Transverse colon (tissue), 4 donors: ENCODE data around the gene MYBPH. TPM values are rescaled to one million over a fixed set of nuclear protein-coding genes. Genes with fewer than 3 reads are reported as not detected.

Source experiments
- DNase-seq: peaks from one replicate; pipeline ENCODE4 v3.0.0-alpha.2; 2019
- H3K27ac ChIP-seq, 4 donors: fragments of 200-600 bp; sonication (generic); 2 replicates each; pipeline ENCODE4 v1.5.1; 2016 to 2018; ENCODE audit warnings: inconsistent platforms in 4 of 4
- H3K27me3 ChIP-seq: fragments of 200-600 bp; sonication (generic); 2 replicates; pipeline ENCODE4 v1.5.1; 2017; ENCODE audit warnings: inconsistent platforms
- H3K36me3 ChIP-seq, 4 donors: fragments of 200-600 bp; sonication (generic); 2 replicates each; pipeline ENCODE4 v1.5.1; 2017 to 2019; ENCODE audit warnings: inconsistent platforms in 4 of 4
- H3K4me1 ChIP-seq, 4 donors: fragments of 200-600 bp; sonication (generic); 2 replicates each; pipeline ENCODE4 v1.5.1; 2017 to 2020; ENCODE audit warnings: inconsistent platforms in 4 of 4
- H3K4me3 ChIP-seq, 4 donors: fragments of 200-600 bp; sonication (generic); 1 replicate in 1 of 4; 2 replicates in 3 of 4; pipeline versions ENCODE4 v1.5.1 to v1.6.1; 2017 to 2019; ENCODE audit warnings: inconsistent platforms in 4 of 4
- H3K9me3 ChIP-seq, 2 donors: fragments of 200-600 bp; sonication (generic); 2 replicates each; pipeline ENCODE4 v1.5.1; 2017 to 2019; ENCODE audit warnings: inconsistent platforms in 2 of 2
- CTCF ChIP-seq, 5 experiments: fragments of 200-600 bp in 3 of 5; fragments of 450-650 bp in 2 of 5; sonication (generic) in 3 of 5; IDR thresholded peaks; 1 replicate in 2 of 5; 2 replicates in 3 of 5; pipeline ENCODE4 v1.5.1; 2016 to 2017; ENCODE audit warnings: antibody characterized with exemption in 5 of 5, inconsistent platforms in 3 of 5, mild to moderate bottlenecking in 2 of 5, moderate library complexity in 1 of 5
- EP300 ChIP-seq: sonication (generic); formaldehyde crosslinking; IDR thresholded peaks from one replicate; pipeline ENCODE4 v1.6.1; 2017; ENCODE audit warnings: antibody characterized with exemption, low read depth
- POLR2A ChIP-seq: fragments of 450-650 bp; IDR thresholded peaks from one replicate; pipeline ENCODE4 v1.6.1; 2016; ENCODE audit warnings: antibody characterized with exemption, mild to moderate bottlenecking, moderate library complexity
- POLR2AphosphoS5 ChIP-seq, 3 donors: sonication (generic); formaldehyde crosslinking; IDR thresholded peaks; one replicate each; pipeline ENCODE4 v1.6.1; 2016; ENCODE audit warnings: antibody characterized with exemption in 3 of 3
- WGBS, 2 donors: methylation state at CpG; one replicate each; pipeline ENCODE4 v1.1.5; 2018; ENCODE audit warnings: low coverage in 1 of 2; 5-methylcytosine and 5-hydroxymethylcytosine counted together
- in situ Hi-C, 4 donors: fragments of 200-750 bp; cut with MboI; loops; one replicate each; pipeline versions ENCODE4 v1.15.0 to v1.15.1; 2017; ENCODE audit warnings: low sequenced_read_pairs in 3 of 4, low pct_ligation_motif_present in 1 of 4, low pct_unique_long_range_greater_than_20kb in 1 of 4
- intact Hi-C: fragments of 100-400 bp; cut with DNase I; formaldehyde crosslinking; loops from one replicate; pipeline ENCODE4 v1.15.1; 2023; ENCODE audit warnings: low total_unique reads
- total RNA-seq, 4 donors: library from RNA; depleted of rRNA; stranded (reverse); fragments of >200 nt; gene quantifications; one replicate each; pipeline ENCODE4 v1.1.0, GENCODE V29; 2016

MYBPH gene
- total RNA-seq, 4 donors from 2014 or later: not detected

GRCh38 chr1:203142684-203143408 lies 32.8 kb downstream of the MYBPH start:
- TF ChIP-seq EP300: no peak
- no peak for TF ChIP-seq POLR2AphosphoS5 (IDR thresholded peaks at IDR 0.05)
- TF ChIP-seq CTCF (IDR thresholded peaks at IDR 0.05): no peak
- TF ChIP-seq POLR2A: no peak
- intact Hi-C loops: no loop called here
- Histone ChIP-seq H3K27ac (no peak overlapping the region), H3K27me3 (no peaks in the 10 kb centered on the region), H3K9me3 (no peaks in the 10 kb centered on the region), H3K4me3 (no peak overlapping the region), H3K4me1 (no peaks in the 10 kb centered on the region), H3K36me3 (no peaks in the 10 kb centered on the region)
- 60% methylated on average over 5 of the region's 5 CpGs; no CpG with 5 or more reads in 1 of the 2 donors for WGBS, 2 donors
- no peak for DNase-seq
- in situ Hi-C loops: no loop called here

DNA sequence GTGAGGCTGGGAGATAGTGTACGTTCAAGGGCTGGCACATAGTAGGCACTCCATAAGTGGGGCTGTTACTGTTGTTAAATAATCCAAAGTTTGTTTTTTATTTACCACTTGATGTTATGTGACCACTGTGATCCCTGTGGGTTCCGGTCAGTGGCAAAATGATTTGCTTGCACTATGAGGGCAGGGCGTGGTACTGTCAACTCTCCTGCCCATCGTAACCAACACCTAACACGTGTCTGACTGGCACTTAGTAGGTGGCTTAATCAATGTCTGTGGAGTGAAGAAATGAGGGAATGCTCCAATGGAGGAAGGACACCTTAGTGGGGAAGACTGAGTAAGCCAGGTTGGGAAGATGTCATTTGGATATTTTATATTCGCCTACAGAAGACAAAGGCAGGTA lies 33.5 kb downstream of the MYBPH start:
- no peak for TF ChIP-seq EP300
- no peak for TF ChIP-seq POLR2AphosphoS5 (IDR thresholded peaks at IDR 0.05)
- no peak for TF ChIP-seq CTCF (IDR thresholded peaks at IDR 0.05)
- TF ChIP-seq POLR2A: no peak
- Histone ChIP-seq H3K4me3 (no peak overlapping the region), H3K9me3 (no peaks in the 10 kb centered on the region), H3K27ac (no peak overlapping the region), H3K4me1 (no peaks in the 10 kb centered on the region), H3K36me3 (no peaks in the 10 kb centered on the region), H3K27me3 (no peaks in the 10 kb centered on the region)
- 79 to 94% methylated on average over 2 to 6 of the region's 6 CpGs for whole genome bisulfite sequencing, 2 donors
- DNase-seq: no peak
- in situ Hi-C loops (no loop called here), intact Hi-C loops (no loop called here)

DNA sequence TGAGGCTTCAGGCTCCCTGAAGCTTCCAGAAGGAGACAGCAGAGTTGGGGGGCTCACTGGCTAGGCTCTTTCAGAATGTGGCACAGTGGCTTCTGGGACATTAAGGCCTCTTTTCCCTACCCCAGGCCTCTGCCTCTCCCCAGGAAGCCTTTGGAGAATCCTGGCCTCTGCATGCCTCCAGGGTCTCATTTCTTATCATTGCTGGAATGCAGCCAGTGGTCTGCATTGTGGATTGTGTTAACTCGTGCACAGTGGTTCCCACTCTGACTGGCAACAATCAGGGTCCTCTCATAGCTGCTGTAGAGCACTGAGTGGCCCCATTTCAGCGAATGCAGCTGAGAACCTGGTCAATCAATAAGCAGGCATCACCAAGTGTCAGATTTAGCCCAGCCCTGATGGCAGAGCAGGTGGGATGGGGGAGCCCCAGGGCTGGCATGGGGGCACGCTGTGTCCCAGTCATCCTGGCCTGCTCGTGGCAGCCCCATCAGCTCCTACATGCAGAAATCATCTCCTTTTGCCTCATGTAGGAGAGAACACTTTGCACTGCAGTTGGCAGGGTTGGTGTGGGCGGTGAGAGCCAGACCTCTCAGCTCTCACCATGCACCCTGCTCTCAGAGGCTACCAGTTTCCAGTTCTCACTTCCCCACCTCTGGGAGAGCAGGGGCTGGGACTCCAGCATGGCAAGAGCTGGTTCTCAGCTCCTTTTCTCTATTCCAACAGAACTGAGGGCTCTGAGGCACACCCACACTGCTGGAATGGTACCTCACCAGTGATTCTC lies 34.7 kb downstream of the MYBPH start:
- WGBS, 2 donors: 57 to 60% methylated on average over 1 to 5 of the region's 5 CpGs
- intact Hi-C loops (no loop called here), in situ Hi-C loops (no loop called here)
- Histone ChIP-seq H3K36me3 (no peaks in the 10 kb centered on the region), H3K27ac (no peak overlapping the region), H3K27me3 (no peaks in the 10 kb centered on the region), H3K4me1 (peaks cover 0 to 4% (median 1%) of the 10 kb centered on the region in 4 donors), H3K9me3 (no peaks in the 10 kb centered on the region), H3K4me3 (no peak overlapping the region)
- no peak for TF ChIP-seq POLR2AphosphoS5 (IDR thresholded peaks at IDR 0.05)
- no peak for DNase-seq

GRCh38 chr1:203139976-203140475 lies 35.6 kb downstream of the MYBPH start:
- in situ Hi-C loops: no loop called here
- intact Hi-C loops: no loop called here
- DNase-seq: no peak

More at GRCh38 chr1:203139976-203140475, 35.6 kb downstream of the MYBPH start:
- Histone ChIP-seq H3K36me3 (no peaks in the 10 kb centered on the region), H3K27ac (no peak overlapping the region), H3K4me1 (peaks cover 0 to 7% (median 3%) of the 10 kb centered on the region in 4 donors), H3K4me3 (no peak overlapping the region), H3K27me3 (no peaks in the 10 kb centered on the region), H3K9me3 (no peaks in the 10 kb centered on the region)
- TF ChIP-seq POLR2A (no peak), EP300 (no peak), CTCF (IDR thresholded peaks at IDR 0.05) (no peak), POLR2AphosphoS5 (IDR thresholded peaks at IDR 0.05) (no peak)
- 80 to 87% methylated on average over 8 of the region's 8 CpGs for WGBS, 2 donors
